H1 (cell line): ENCODE measurements around the gene AP1S3. TPM values are rescaled to one million over a fixed set of nuclear protein-coding genes. Genes with fewer than 3 reads are reported as not detected.

Experiments used
- CTCF ChIA-PET: fragments of 300-600 bp; sonication (Branson Sonifier 250); formaldehyde crosslinking; loops from one replicate; lab custom pipeline; 2021; ENCODE audit not compliant: partially characterized antibody; lab: Charles Lee
- POLR2A ChIA-PET: fragments of 300-600 bp; sonication (Branson Sonifier 250); formaldehyde crosslinking; loops from one replicate; lab custom pipeline; 2021; ENCODE audit warnings: inconsistent platforms; ENCODE audit not compliant: partially characterized antibody; lab: Charles Lee
- DNase-seq, 2 experiments: peaks; one replicate each; pipeline versions ENCODE4 v3.0.0 to v3.0.0-alpha.2; 2010 to 2022; ENCODE audit warnings: low spot score in 2 of 2, low read depth in 1 of 2, mixed read lengths in 1 of 2
- FAIRE-seq: peaks from 2 replicates; lab custom pipeline; 2011; peaks lifted over from hg19 to GRCh38; lab: Jason Lieb, UNC
- H2AFZ ChIP-seq: 2 replicates; pipeline ENCODE4 v1.8.1; 2012; ENCODE audit warnings: low read length, inconsistent platforms
- H2AK5ac ChIP-seq: 2 replicates; pipeline ENCODE4 v1.6.1; 2013; ENCODE audit warnings: low read depth, low read length
- H2BK120ac ChIP-seq: replicated peaks from 2 replicates; pipeline ENCODE3; 2013; ENCODE audit warnings: low read depth, low read length, inconsistent platforms
- H2BK12ac ChIP-seq: 2 replicates; pipeline ENCODE4 v1.6.1; 2013; ENCODE audit warnings: low read depth, low read length
- H2BK15ac ChIP-seq: 2 replicates; pipeline ENCODE4 v1.6.1; 2013; ENCODE audit warnings: low read length
- H2BK20ac ChIP-seq: 2 replicates; pipeline ENCODE4 v1.6.1; 2013; ENCODE audit warnings: low read length
- H2BK5ac ChIP-seq: 2 replicates; pipeline ENCODE4 v1.6.1; 2013; ENCODE audit warnings: low read depth, low read length
- H3K14ac ChIP-seq: 2 replicates; pipeline ENCODE4 v1.6.1; 2013; ENCODE audit warnings: inconsistent platforms; ENCODE audit not compliant: insufficient read length
- H3K18ac ChIP-seq: 2 replicates; pipeline ENCODE4 v1.6.1; 2013; ENCODE audit warnings: low read length; ENCODE audit errors: extremely low read depth
- H3K23ac ChIP-seq: 2 replicates; pipeline ENCODE4 v1.6.1; 2013; ENCODE audit warnings: inconsistent platforms; ENCODE audit not compliant: insufficient read length
- H3K23me2 ChIP-seq: 2 replicates; pipeline ENCODE4 v1.6.1; 2013; ENCODE audit warnings: low read depth, low read length
- H3K27ac ChIP-seq: 2 replicates; pipeline ENCODE4 v1.6.1; 2011; ENCODE audit warnings: low read depth, low read length, inconsistent platforms
- H3K27me3 ChIP-seq, 4 experiments: replicated peaks in 1 of 4; 1 replicate in 1 of 4; 2 replicates in 3 of 4; pipeline versions ENCODE4 v1.6.1 to v1.8.1; 2011 to 2013; ENCODE audit warnings: low read length in 3 of 4, mild to moderate bottlenecking in 3 of 4, inconsistent platforms in 2 of 4, mixed read lengths in 2 of 4, moderate library complexity in 1 of 4; ENCODE audit not compliant: control insufficient read depth in 3 of 4, insufficient read depth in 3 of 4; ENCODE audit errors: extremely low read depth in 1 of 4
- H3K36me3 ChIP-seq, 4 experiments: 2 replicates each; pipeline versions ENCODE4 v1.6.1 to v1.8.1; 2011 to 2013; ENCODE audit warnings: mild to moderate bottlenecking in 4 of 4, low read length in 3 of 4, moderate library complexity in 2 of 4, control low read depth in 1 of 4, inconsistent platforms in 1 of 4; ENCODE audit not compliant: insufficient read depth in 4 of 4, control insufficient read depth in 2 of 4
- H3K4ac ChIP-seq: replicated peaks from 2 replicates; pipeline ENCODE3; 2013; ENCODE audit warnings: low read length, low read depth, mixed read lengths, inconsistent platforms; ENCODE audit not compliant: insufficient read length
- H3K4me1 ChIP-seq, 4 experiments: replicated peaks in 1 of 4; 1 replicate in 1 of 4; 2 replicates in 3 of 4; pipeline versions ENCODE4 v1.6.1 to v1.8.1; 2011 to 2013; ENCODE audit warnings: low read length in 3 of 4, inconsistent platforms in 2 of 4, mixed read lengths in 1 of 4; ENCODE audit not compliant: insufficient read depth in 4 of 4, control insufficient read depth in 3 of 4
- H3K4me2 ChIP-seq, 2 experiments: 2 replicates each; pipeline versions ENCODE4 v1.6.1 to v1.8.1; 2011 to 2013; ENCODE audit warnings: low read depth in 2 of 2, low read length in 2 of 2, control low read depth in 1 of 2, inconsistent platforms in 1 of 2, mild to moderate bottlenecking in 1 of 2; ENCODE audit not compliant: insufficient read depth in 1 of 2
- H3K4me3 ChIP-seq, 4 experiments: fragments of 200-600, 300-600 bp in 1 of 4; sonication (generic), shearing (Covaris generic), sonication (Bioruptor Twin) in 1 of 4; 2 replicates each; pipeline versions ENCODE4 v1.5.1 to v1.8.1; 2011 to 2016; ENCODE audit warnings: low read length in 4 of 4, low read depth in 3 of 4, control low read depth in 2 of 4, inconsistent platforms in 2 of 4, mild to moderate bottlenecking in 2 of 4, mixed read lengths in 1 of 4, moderate library complexity in 1 of 4; ENCODE audit not compliant: insufficient read depth in 2 of 4; ENCODE audit errors: extremely low read depth in 1 of 4
- H3K56ac ChIP-seq: replicated peaks from 2 replicates; pipeline ENCODE3; 2013; ENCODE audit warnings: low read depth, mild to moderate bottlenecking, mixed read lengths, low read length, inconsistent platforms; ENCODE audit not compliant: insufficient read length
- H3K79me1 ChIP-seq: 2 replicates; pipeline ENCODE4 v1.6.1; 2013; ENCODE audit warnings: low read depth, low read length, control low read depth
- H3K79me2 ChIP-seq, 2 experiments: 2 replicates each; pipeline versions ENCODE4 v1.6.1 to v1.8.1; 2012 to 2013; ENCODE audit warnings: low read length in 2 of 2, mild to moderate bottlenecking in 2 of 2, inconsistent platforms in 1 of 2; ENCODE audit not compliant: insufficient read depth in 2 of 2, control insufficient read depth in 1 of 2
- H3K9ac ChIP-seq, 4 experiments: replicated peaks in 1 of 4; 1 replicate in 1 of 4; 2 replicates in 3 of 4; pipeline versions ENCODE4 v1.6.1 to v1.8.1; 2011 to 2013; ENCODE audit warnings: low read depth in 3 of 4, low read length in 3 of 4, control low read depth in 2 of 4, mild to moderate bottlenecking in 2 of 4, moderate library complexity in 2 of 4, inconsistent platforms in 1 of 4; ENCODE audit errors: extremely low read depth in 1 of 4
- H3K9me3 ChIP-seq, 2 experiments: 2 replicates each; pipeline versions ENCODE4 v1.6.1 to v1.8.1; 2012 to 2013; ENCODE audit warnings: mild to moderate bottlenecking in 2 of 2, moderate library complexity in 2 of 2, control low read depth in 1 of 2, inconsistent platforms in 1 of 2, low read depth in 1 of 2, low read length in 1 of 2, mixed read lengths in 1 of 2; ENCODE audit not compliant: insufficient read depth in 2 of 2
- H4K20me1 ChIP-seq, 2 experiments: replicated peaks in 1 of 2; 2 replicates each; pipeline versions ENCODE3 to v1.8.1; 2011 to 2013; ENCODE audit warnings: inconsistent platforms in 2 of 2, low read length in 2 of 2, mild to moderate bottlenecking in 1 of 2; ENCODE audit not compliant: insufficient read depth in 2 of 2, control insufficient read depth in 1 of 2
- H4K5ac ChIP-seq: 2 replicates; pipeline ENCODE4 v1.6.1; 2013; ENCODE audit warnings: low read length, low read depth, mixed read lengths, inconsistent platforms; ENCODE audit not compliant: insufficient read length
- H4K8ac ChIP-seq: 2 replicates; pipeline ENCODE4 v1.8.0; 2013; ENCODE audit warnings: mild to moderate bottlenecking, moderate library complexity, low read length, inconsistent platforms; ENCODE audit not compliant: insufficient read depth; ENCODE audit errors: extremely low read depth
- H4K91ac ChIP-seq: replicated peaks from 2 replicates; pipeline ENCODE3; 2013; ENCODE audit warnings: low read length, mixed read lengths, inconsistent platforms; ENCODE audit not compliant: insufficient read length
- FOSL1 ChIP-seq: IDR thresholded peaks from 2 replicates; pipeline ENCODE4 v1.6.1; 2011; ENCODE audit warnings: mild to moderate bottlenecking, low read depth, low read length, moderate library complexity; ENCODE audit not compliant: insufficient read depth
- WGBS, 2 experiments: shearing (Covaris generic) in 1 of 2; methylation state at CpG; one replicate each; pipeline versions ENCODE4 v1.1.6 to v1.1.7; 2013 to 2015; ENCODE audit warnings: low lambda C conversion rate in 2 of 2, mixed read lengths in 2 of 2, inconsistent platforms in 1 of 2, low coverage in 1 of 2, missing lambda C conversion rate in 1 of 2; ENCODE audit not compliant: insufficient replicate concordance in 2 of 2, insufficient coverage in 1 of 2, insufficient read length in 1 of 2; ENCODE audit errors: extremely low coverage in 1 of 2, missing lambda C conversion rate in 1 of 2; 5-methylcytosine and 5-hydroxymethylcytosine counted together
- polyA plus RNA-seq, 7 experiments: library from polyadenylated mRNA; depleted of rRNA in 3 of 7; stranded (reverse) in 5 of 7; unstranded in 2 of 7; fragments of >200 nt in 5 of 7; fragments of 200-250 nt in 2 of 7; gene quantifications; 1 replicate in 5 of 7; 2 replicates in 1 of 7; 4 replicates in 1 of 7; pipeline versions ENCODE4 v1.2.1 to v1.2.3, GENCODE V29; 2011 to 2013; ENCODE audit warnings: missing spikeins in 2 of 7, mixed read lengths in 2 of 7
- total RNA-seq: library from RNA; stranded (reverse); fragmentation: NEBNext Ultra II Directional; extraction: Animal tissue kit (Norgen Biotek cat#: 25700); gene quantifications from 2 replicates; pipeline ENCODE4 v1.2.1, GENCODE V29; 2021

AP1S3 gene
- total and polyA plus RNA-seq, 2 of the 8 experiments (the other 6 are each of a cell fraction or from before 2014, with no cell fraction given) = 3.9 to 20.2 TPM

- Histone ChIP-seq H3K23me2 (no peaks in the 10 kb centered on the region), H2BK12ac (no peak overlapping the region), H3K4me3 (no peak overlapping the region), H4K8ac (no peak overlapping the region), H3K27me3 (no peaks in the 10 kb centered on the region), H3K9me3 (no peaks in the 10 kb centered on the region), H3K36me3 (no peaks in the 10 kb centered on the region; a peak in 1 of 8 replicates), H2AFZ (no peak overlapping the region), H3K18ac (no peak overlapping the region), H2BK5ac (no peak overlapping the region), H2BK15ac (no peak overlapping the region), H3K23ac (no peak overlapping the region), H3K9ac (no peak overlapping the region), H2BK20ac (no peak overlapping the region), H4K91ac (no peak overlapping the region), H3K4ac (no peak overlapping the region), H2AK5ac (no peak overlapping the region), H3K27ac (no peak overlapping the region), H3K79me1 (no peaks in the 10 kb centered on the region), H3K4me2 (no peak overlapping the region), H3K79me2 (peaks cover 0 to 5% of the 10 kb centered on the region in 2 experiments; a peak in 1 of 4 replicates), H2BK120ac (no peak overlapping the region)
- ChIA-PET CTCF (interaction anchor here (1.0 to 2.8 kb wide), 5 partner anchors 16 to 79 kb away, joined by 3 to 12 read pairs (median 6); no protein-coding TSS in a partner anchor), POLR2A (no interaction called here)
- no peak for DNase-seq
- no peak for FAIRE-seq
- WGBS, 2 experiments = 92% methylated on average over 3 of the region's 3 CpGs; no CpG with 5 or more reads in 1 of the 2 experiments
- no peak for TF ChIP-seq FOSL1
- TF ChIP-seq, all 59 proteins: peak for 0
- no peaks in the 10 kb centered on the region for H4K20me1 ChIP-seq
- H3K4me1 ChIP-seq = peaks cover 0 to 5% (median 3%) of the 10 kb centered on the region in 4 experiments; a peak in 2 of 7 replicates
- H3K56ac ChIP-seq = no peak overlapping the region
- no peak overlapping the region for H4K5ac ChIP-seq
- no peak overlapping the region for H3K14ac ChIP-seq
These were observed 55.8 kb downstream of the AP1S3 start for GRCh38 chr2:223781560-223781959.
